HepG2 (cell line): ENCODE measurements around the gene MAGI1.

Source experiments
- BRF2 ChIP-seq: sonication (generic); formaldehyde crosslinking; IDR thresholded peaks from 2 replicates; pipeline ENCODE4 v1.8.1; 2022; ENCODE audit warnings: mild to moderate bottlenecking, missing genetic modification reagents
- CTCF ChIP-seq: sonication (generic); formaldehyde crosslinking; IDR thresholded peaks from 2 replicates; pipeline ENCODE4 v1.5.0; 2020; ENCODE audit warnings: mild to moderate bottlenecking, missing genetic modification reagents, moderate library complexity
- DMTF1 ChIP-seq: sonication (generic); formaldehyde crosslinking; IDR thresholded peaks from 2 replicates; pipeline ENCODE4 v1.4.0; 2020; ENCODE audit warnings: mild to moderate bottlenecking, missing genetic modification reagents
- FOXM1 ChIP-seq: sonication (generic); formaldehyde crosslinking; IDR thresholded peaks from 2 replicates; pipeline ENCODE4 v1.5.0; 2020; ENCODE audit warnings: missing genetic modification reagents
- LBX2 ChIP-seq: sonication (generic); formaldehyde crosslinking; IDR thresholded peaks from 2 replicates; pipeline ENCODE4 v1.5.0; 2020; ENCODE audit warnings: missing genetic modification reagents, mild to moderate bottlenecking, borderline replicate concordance
- MYC ChIP-seq: sonication (generic); formaldehyde crosslinking; IDR thresholded peaks from 2 replicates; pipeline ENCODE4 v1.9.0; 2021; ENCODE audit warnings: missing genetic modification reagents, borderline replicate concordance
- POLR2AphosphoS5 ChIP-seq: IDR thresholded peaks from 2 replicates; pipeline ENCODE4 v1.6.1; 2012; ENCODE audit warnings: low read depth, low read length
- TGIF2 ChIP-seq: IDR thresholded peaks from 2 replicates; pipeline ENCODE4 v1.6.1; 2016; ENCODE audit warnings: control low read depth, missing compliant biosample characterization
- THAP9 ChIP-seq: sonication (generic); formaldehyde crosslinking; IDR thresholded peaks from 2 replicates; pipeline ENCODE4; 2020; ENCODE audit warnings: missing genetic modification reagents, mild to moderate bottlenecking, borderline replicate concordance
- ZNF44 ChIP-seq: sonication (generic); formaldehyde crosslinking; IDR thresholded peaks from 2 replicates; pipeline ENCODE4 v1.5.1; 2020; ENCODE audit warnings: mild to moderate bottlenecking, missing genetic modification reagents
- ZNF512B ChIP-seq: sonication (generic); formaldehyde crosslinking; IDR thresholded peaks from 2 replicates; pipeline ENCODE4 v1.5.1; 2020; ENCODE audit warnings: missing genetic modification reagents, mild to moderate bottlenecking, borderline replicate concordance
- ZNF547 ChIP-seq: sonication (generic); formaldehyde crosslinking; IDR thresholded peaks from 2 replicates; pipeline ENCODE4 v1.5.1; 2020; ENCODE audit warnings: mild to moderate bottlenecking, missing genetic modification reagents

GRCh38 chr3:65979731-65980130, 59.0 kb downstream of the MAGI1 start:
- TF ChIP-seq MYC, result no peak
- TF ChIP-seq FOXM1 (CRISPR knock-in tag), result no peak
- TF ChIP-seq THAP9 (CRISPR knock-in tag), result no peak
- no peak for TF ChIP-seq DMTF1 (CRISPR knock-in tag)
- TF ChIP-seq LBX2, result no peak
- no peak for TF ChIP-seq CTCF (CRISPR knock-in tag)
- TF ChIP-seq TGIF2 (CRISPR knock-in tag), result no peak
- no peak for TF ChIP-seq POLR2AphosphoS5
- TF ChIP-seq BRF2 (CRISPR knock-in tag), result no peak
- no peak for TF ChIP-seq ZNF44
- TF ChIP-seq ZNF547 (CRISPR knock-in tag), result no peak
- no peak for TF ChIP-seq ZNF512B (CRISPR knock-in tag)
